Sigmoid colon (tissue), 7 donors: ENCODE results near the gene IDE. TPM values are rescaled to one million over a fixed set of nuclear protein-coding genes. Genes with fewer than 3 reads are reported as not detected.

Experiments
- DNase-seq: peaks from one replicate; pipeline ENCODE4 v3.0.0-alpha.2; 2019
- H3K27ac ChIP-seq, 4 donors: fragments of 200-600 bp; sonication (generic); one replicate each; pipeline ENCODE4 v1.5.1; 2016 to 2019; ENCODE audit warnings: mild to moderate bottlenecking in 1 of 4
- H3K27me3 ChIP-seq, 3 donors: fragments of 200-600 bp; sonication (generic); one replicate each; pipeline ENCODE4 v1.5.1; 2019; ENCODE audit warnings: mild to moderate bottlenecking in 1 of 3
- H3K36me3 ChIP-seq, 4 donors: fragments of 200-600 bp; sonication (generic); one replicate each; pipeline ENCODE4 v1.5.1; 2016 to 2019
- H3K4me1 ChIP-seq, 4 donors: fragments of 200-600 bp; sonication (generic); one replicate each; pipeline ENCODE4 v1.5.1; 2017 to 2019
- H3K4me3 ChIP-seq, 4 donors: fragments of 200-600 bp; sonication (generic); one replicate each; pipeline ENCODE4 v1.5.1; 2017 to 2019; ENCODE audit warnings: mild to moderate bottlenecking in 2 of 4, moderate library complexity in 1 of 4
- H3K9me3 ChIP-seq, 4 donors: fragments of 200-600 bp in 3 of 4; sonication (generic) in 3 of 4; one replicate each; pipeline versions ENCODE4 v1.5.1 to v1.6.1; 2013 to 2019
- CTCF ChIP-seq, 4 experiments: fragments of 450-650 bp in 3 of 4; fragments of 200-600 bp in 1 of 4; IDR thresholded peaks; one replicate each; pipeline ENCODE4 v1.5.1; 2016 to 2019; ENCODE audit warnings: antibody characterized with exemption in 4 of 4, mild to moderate bottlenecking in 3 of 4, moderate library complexity in 2 of 4
- EP300 ChIP-seq, 4 donors: sonication (generic); formaldehyde crosslinking; IDR thresholded peaks; one replicate each; pipeline ENCODE4 v1.6.1; 2017; ENCODE audit warnings: antibody characterized with exemption in 4 of 4
- POLR2A ChIP-seq, 2 donors: fragments of 450-650 bp; IDR thresholded peaks; one replicate each; pipeline ENCODE4 v1.6.1; 2016; ENCODE audit warnings: antibody characterized with exemption in 2 of 2, mild to moderate bottlenecking in 2 of 2, moderate library complexity in 2 of 2
- POLR2AphosphoS5 ChIP-seq, 4 donors: sonication (generic); formaldehyde crosslinking; IDR thresholded peaks; one replicate each; pipeline ENCODE4 v1.6.1; 2017; ENCODE audit warnings: antibody characterized with exemption in 4 of 4
- WGBS, 2 donors: extraction: QIAGEN DNeasy Blood & Tissue Kit; methylation state at CpG; one replicate each; pipeline ENCODE4 v1.1.7; 2013; 5-methylcytosine and 5-hydroxymethylcytosine counted together
- intact Hi-C: fragments of 100-400 bp; cut with DNase I; formaldehyde crosslinking; loops from one replicate; pipeline ENCODE4 v1.15.1; 2023
- polyA plus RNA-seq, 3 donors: library from polyadenylated mRNA; stranded (reverse); fragments of 200-250 nt; gene quantifications; one replicate each; pipeline ENCODE4 v1.2.3, GENCODE V29; 2013
- total RNA-seq, 4 donors: library from RNA; depleted of rRNA; stranded (reverse); fragments of >200 nt; gene quantifications; one replicate each; pipeline ENCODE4 v1.1.0, GENCODE V29; 2016
- donor health status: healthy with polysubstance abuse.
- donor health status: Bipolar disorder and iron deficiency.
- donor health status: healthy.

Gene IDE
- total and polyA plus RNA-seq, 7 donors = 7.8 to 32.9 (median 23.3) TPM

- H3K27me3 ChIP-seq = peaks cover 3 to 24% (median 12%) of the 10 kb centered on the region in 3 donors
- H3K9me3 ChIP-seq = peaks cover 0 to 5% (median 3%) of the 10 kb centered on the region in 4 donors
- no peak for TF ChIP-seq EP300 (IDR thresholded peaks at IDR 0.05)
- no peak for TF ChIP-seq CTCF (IDR thresholded peaks at IDR 0.05)
- TF ChIP-seq POLR2A (IDR thresholded peaks at IDR 0.05) = no peak
- no peak for TF ChIP-seq POLR2AphosphoS5 (IDR thresholded peaks at IDR 0.05)
- no peaks in the 10 kb centered on the region for H3K36me3 ChIP-seq
- 89 to 91% methylated on average over 7 of the region's 7 CpGs for WGBS, 2 donors
- intact Hi-C loops = no loop called here
- peaks cover 0 to 12% (median 9%) of the 10 kb centered on the region in 4 donors for H3K4me1 ChIP-seq
- H3K4me3 ChIP-seq = no peak overlapping the region
- no peak for DNase-seq
- H3K27ac ChIP-seq = no peak overlapping the region
Measured at GRCh38 chr10:92418891-92419290, 155.0 kb downstream of the IDE start.

GRCh38 chr10:92418221-92418620, 155.7 kb downstream of the IDE start:
- Histone ChIP-seq H3K9me3 (peaks cover 0 to 5% (median 3%) of the 10 kb centered on the region in 4 donors), H3K36me3 (no peaks in the 10 kb centered on the region), H3K27me3 (peaks cover 3 to 24% (median 12%) of the 10 kb centered on the region in 3 donors), H3K4me1 (peaks cover 0 to 12% (median 9%) of the 10 kb centered on the region in 4 donors), H3K27ac (no peak overlapping the region), H3K4me3 (no peak overlapping the region)
- no peak for TF ChIP-seq EP300 (IDR thresholded peaks at IDR 0.05)
- no peak for TF ChIP-seq POLR2AphosphoS5 (IDR thresholded peaks at IDR 0.05)
- TF ChIP-seq CTCF (IDR thresholded peaks at IDR 0.05) = no peak
- TF ChIP-seq POLR2A (IDR thresholded peaks at IDR 0.05) = no peak
- intact Hi-C loops = no loop called here
- no peak for DNase-seq
- 82 to 84% methylated on average over 2 of the region's 2 CpGs for WGBS, 2 donors

- H3K36me3 ChIP-seq = no peaks in the 10 kb centered on the region
- DNase-seq = no peak
- no peak for TF ChIP-seq CTCF (IDR thresholded peaks at IDR 0.05)
- TF ChIP-seq EP300 (IDR thresholded peaks at IDR 0.05) = no peak
- no peak for TF ChIP-seq POLR2AphosphoS5 (IDR thresholded peaks at IDR 0.05)
- TF ChIP-seq POLR2A (IDR thresholded peaks at IDR 0.05) = no peak
- H3K27ac ChIP-seq = no peak overlapping the region
- intact Hi-C loops = no loop called here
- peaks cover 0 to 3% (median 0%) of the 10 kb centered on the region in 3 donors for H3K27me3 ChIP-seq
- no peaks in the 10 kb centered on the region for H3K4me1 ChIP-seq
- H3K4me3 ChIP-seq = no peak overlapping the region
- 86 to 92% methylated on average over 4 of the region's 4 CpGs for WGBS, 2 donors
- peaks cover 0 to 4% (median 0%) of the 10 kb centered on the region in 4 donors for H3K9me3 ChIP-seq
Measured at GRCh38 chr10:92413519-92413918, 160.4 kb downstream of the IDE start.

- H3K27ac ChIP-seq = no peak overlapping the region
- DNase-seq = no peak
- H3K4me1 ChIP-seq = no peaks in the 10 kb centered on the region
- intact Hi-C loops = no loop called here
- no peaks in the 10 kb centered on the region for H3K36me3 ChIP-seq
- H3K4me3 ChIP-seq = no peak overlapping the region
- peaks cover 0 to 3% (median 0%) of the 10 kb centered on the region in 3 donors for H3K27me3 ChIP-seq
- H3K9me3 ChIP-seq = peaks cover 0 to 4% (median 0%) of the 10 kb centered on the region in 4 donors
- WGBS, 2 donors = 82 to 90% methylated on average over 9 of the region's 9 CpGs
- no peak for TF ChIP-seq EP300 (IDR thresholded peaks at IDR 0.05)
- no peak for TF ChIP-seq POLR2A (IDR thresholded peaks at IDR 0.05)
- TF ChIP-seq POLR2AphosphoS5 (IDR thresholded peaks at IDR 0.05) = no peak
- no peak for TF ChIP-seq CTCF (IDR thresholded peaks at IDR 0.05)
Measured at GRCh38 chr10:92413011-92413410, 160.9 kb downstream of the IDE start.

- no peak for DNase-seq
- intact Hi-C loops = no loop called here
- Histone ChIP-seq H3K4me1 (no peaks in the 10 kb centered on the region), H3K27me3 (peaks cover 0 to 3% (median 0%) of the 10 kb centered on the region in 3 donors), H3K9me3 (peaks cover 0 to 3% (median 0%) of the 10 kb centered on the region in 4 donors), H3K27ac (no peak overlapping the region), H3K36me3 (no peaks in the 10 kb centered on the region), H3K4me3 (no peak overlapping the region)
- WGBS, 2 donors = 89 to 92% methylated on average over 8 of the region's 8 CpGs
- no peak for TF ChIP-seq POLR2AphosphoS5 (IDR thresholded peaks at IDR 0.05)
- TF ChIP-seq EP300 (IDR thresholded peaks at IDR 0.05) = no peak
- no peak for TF ChIP-seq POLR2A (IDR thresholded peaks at IDR 0.05)
Measured at GRCh38 chr10:92411406-92411805, 162.5 kb downstream of the IDE start.
